ENCODE results near the gene MSRB2. TPM values are rescaled to one million over a fixed set of nuclear protein-coding genes. Genes with fewer than 3 reads are reported as not detected.

MSRB2 gene
- total and polyA plus RNA-seq, 2 of the 4 experiments (the other 2 are of a cell fraction): 10.6 to 20.1 TPM

DNA sequence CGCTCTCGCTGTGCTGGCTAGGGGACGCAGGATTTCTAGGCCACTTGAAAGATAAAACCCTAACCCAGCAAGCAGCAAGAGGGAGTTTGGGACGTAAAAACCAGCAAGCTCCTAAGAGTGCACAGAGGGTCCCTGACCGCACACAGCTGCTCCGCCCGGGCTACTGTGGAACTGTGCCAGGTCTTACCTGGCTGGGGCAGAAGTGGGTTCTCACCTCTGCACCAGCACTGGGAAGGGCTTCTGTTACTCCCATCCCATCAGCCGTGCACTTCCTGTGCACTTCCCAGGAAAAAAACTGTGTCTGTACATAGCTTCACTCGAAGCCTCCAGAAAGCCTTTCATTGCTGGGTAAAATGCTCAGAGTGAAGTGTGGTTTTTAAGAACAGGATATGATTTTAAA is 50.9 kb downstream of the MSRB2 start:
- Histone ChIP-seq H4K91ac (ENCODE audit: insufficient read depth, low read depth, low read length) (no peak overlapping the region), H4K5ac (ENCODE audit: low read depth, low read length) (no peak overlapping the region), H3K18ac (ENCODE audit: low read depth, low read length) (no peak overlapping the region), H3K79me1 (ENCODE audit: low read depth in 1 of 2, low read length in 2 of 2) (no peaks in the 10 kb centered on the region), H3K4me1 (ENCODE audit: control insufficient read depth, insufficient read depth, low read length) (no peaks in the 10 kb centered on the region), H4K8ac (ENCODE audit: low read depth in 2 of 2, low read length in 2 of 2) (no peak overlapping the region), H3K4ac (ENCODE audit: low read depth, low read length) (no peak overlapping the region), H3K4me3 (ENCODE audit: insufficient read depth, low read depth, low read length) (no peak overlapping the region), H3K27me3 (ENCODE audit: control insufficient read depth, insufficient read depth, low read length) (no peaks in the 10 kb centered on the region), H4K20me1 (ENCODE audit: insufficient read depth, low read length) (no peaks in the 10 kb centered on the region), H3K23ac (ENCODE audit: low read depth, low read length) (no peak overlapping the region), H3K9me1 (ENCODE audit: insufficient read depth, low read length) (no peaks in the 10 kb centered on the region), H2AK5ac (ENCODE audit: low read depth, low read length) (no peak overlapping the region), H3K27ac (ENCODE audit: insufficient read depth, low read length) (no peak overlapping the region), H2AK9ac (replicated peaks; ENCODE audit: low read depth, low read length, poor library complexity) (no peak overlapping the region), H3K9me3 (ENCODE audit: control insufficient read depth, insufficient read depth, low read length) (no peaks in the 10 kb centered on the region), H3K4me2 (ENCODE audit: low read depth, low read length) (no peak overlapping the region), H3K14ac (replicated peaks; ENCODE audit: low read depth, low read length) (no peak overlapping the region), H2BK20ac (ENCODE audit: low read depth, low read length) (no peak overlapping the region), H3K36me3 (ENCODE audit: control insufficient read depth, insufficient read depth, low read length) (no peaks in the 10 kb centered on the region), H2AFZ (replicated peaks; ENCODE audit: low read length, poor library complexity) (no peak overlapping the region), H2BK120ac (ENCODE audit: low read depth, low read length) (no peak overlapping the region), H2BK15ac (ENCODE audit: low read depth, low read length) (no peak overlapping the region), H3K9ac (ENCODE audit: low read depth, low read length) (no peak overlapping the region), H2BK5ac (ENCODE audit: low read depth, low read length, poor library complexity, severe bottlenecking) (no peak overlapping the region), H3K56ac (ENCODE audit: extremely low read depth, insufficient read depth, low read length) (no peak overlapping the region)
- ChIA-PET CTCF (interaction anchor here (0.8 kb wide), 1 partner anchor 12 kb away, joined by 3 read pairs; no protein-coding TSS in a partner anchor), POLR2A (ENCODE audit: unreplicated experiment) (no interaction called here)
- DNase-seq: no peak
- intact Hi-C loops (cut with micrococcal nuclease) (no loop called here), dilution Hi-C loops (cut with HindIII; ENCODE audit: low sequenced_read_pairs, unreplicated experiment) (no loop called here), in situ Hi-C loops (cut with MboI; ENCODE audit: low sequenced_read_pairs) (no loop called here)
- no TSS peak for BruUV-seq (replicated peaks)
- whole genome bisulfite sequencing, 2 experiments (ENCODE audit: extremely low coverage in 2 of 2, insufficient read length in 1 of 2): no CpG with 5 or more reads among the region's 9 CpGs
- no peak for ATAC-seq (ENCODE audit: low read depth)
- TF ChIP-seq CEBPB (IDR thresholded peaks at IDR 0.05; ENCODE audit: low read depth, low read length) (no peak), FOS (IDR thresholded peaks at IDR 0.05; ENCODE audit: low read depth, low read length) (no peak), MAZ (IDR thresholded peaks at IDR 0.05; ENCODE audit: borderline replicate concordance, low read depth, low read length) (no peak), RFX5 (IDR thresholded peaks at IDR 0.05; ENCODE audit: low read depth, low read length) (no peak), NFE2L2 (IDR thresholded peaks at IDR 0.05; ENCODE audit: low read depth, low read length) (no peak), SMC3 (IDR thresholded peaks at IDR 0.05; ENCODE audit: low read depth, low read length) (no peak), RCOR1 (IDR thresholded peaks at IDR 0.05; ENCODE audit: insufficient replicate concordance, low read length) (no peak), CHD1 (IDR thresholded peaks at IDR 0.05; ENCODE audit: low read depth, low read length) (no peak), BHLHE40 (IDR thresholded peaks at IDR 0.05; ENCODE audit: low read depth, low read length) (no peak)
- TF ChIP-seq, protein P1, sequence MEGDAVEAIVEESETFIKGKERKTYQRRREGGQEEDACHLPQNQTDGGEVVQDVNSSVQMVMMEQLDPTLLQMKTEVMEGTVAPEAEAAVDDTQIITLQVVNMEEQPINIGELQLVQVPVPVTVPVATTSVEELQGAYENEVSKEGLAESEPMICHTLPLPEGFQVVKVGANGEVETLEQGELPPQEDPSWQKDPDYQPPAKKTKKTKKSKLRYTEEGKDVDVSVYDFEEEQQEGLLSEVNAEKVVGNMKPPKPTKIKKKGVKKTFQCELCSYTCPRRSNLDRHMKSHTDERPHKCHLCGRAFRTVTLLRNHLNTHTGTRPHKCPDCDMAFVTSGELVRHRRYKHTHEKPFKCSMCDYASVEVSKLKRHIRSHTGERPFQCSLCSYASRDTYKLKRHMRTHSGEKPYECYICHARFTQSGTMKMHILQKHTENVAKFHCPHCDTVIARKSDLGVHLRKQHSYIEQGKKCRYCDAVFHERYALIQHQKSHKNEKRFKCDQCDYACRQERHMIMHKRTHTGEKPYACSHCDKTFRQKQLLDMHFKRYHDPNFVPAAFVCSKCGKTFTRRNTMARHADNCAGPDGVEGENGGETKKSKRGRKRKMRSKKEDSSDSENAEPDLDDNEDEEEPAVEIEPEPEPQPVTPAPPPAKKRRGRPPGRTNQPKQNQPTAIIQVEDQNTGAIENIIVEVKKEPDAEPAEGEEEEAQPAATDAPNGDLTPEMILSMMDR (conservative IDR thresholded peaks at IDR 0.05; ENCODE audit: low read depth, low read length): no peak
